Erythroblast (primary cell): ENCODE results near the gene BACH2.

ENCODE experiments used
- GATA1 ChIP-seq: IDR thresholded peaks from 2 replicates; pipeline ENCODE4 v1.6.1; 2011; ENCODE audit warnings: low read depth, mild to moderate bottlenecking, control low read depth, low read length, moderate library complexity
- POLR2A ChIP-seq: IDR thresholded peaks from 2 replicates; pipeline ENCODE4 v1.6.1; 2011; ENCODE audit warnings: mild to moderate bottlenecking, low read length

DNA sequence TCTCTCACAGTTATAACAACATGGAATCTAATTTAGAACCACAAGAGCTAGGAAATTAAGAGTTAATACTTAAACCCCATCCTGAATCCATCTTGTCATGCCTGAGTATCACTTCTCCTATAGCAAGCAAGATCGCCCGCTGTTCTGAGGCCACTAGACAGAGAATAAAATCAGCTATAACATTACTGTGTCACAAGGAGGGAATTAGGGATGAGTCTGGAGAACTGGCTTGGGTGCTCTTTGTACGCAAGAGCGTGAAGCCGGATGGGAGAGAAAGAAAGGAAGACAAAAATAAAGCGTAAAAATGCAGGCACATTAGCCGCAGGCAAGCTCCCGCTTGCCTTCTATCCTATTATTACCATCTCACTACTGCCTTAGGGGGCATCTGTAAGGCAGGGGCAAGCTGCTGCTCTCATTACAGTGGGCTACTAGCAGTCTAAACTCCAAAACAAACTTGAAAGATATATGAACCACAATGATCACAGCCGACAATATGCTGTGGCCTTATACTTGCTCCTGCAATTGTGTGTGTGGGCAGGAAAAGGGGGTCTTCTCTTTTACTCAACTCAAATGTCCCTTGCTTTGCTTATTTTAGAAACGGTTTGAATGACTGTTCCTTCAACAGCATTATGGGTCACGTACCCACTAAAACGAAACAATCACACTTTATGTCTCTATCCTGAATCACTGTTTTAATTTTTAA is 320.5 kb downstream of the BACH2 start:
- TF ChIP-seq POLR2A (no peak), GATA1 (no peak)
